Brain pericyte (primary cell): ENCODE measurements around the gene OR51B4.
"Not testable (repeated sequence)": the region's sequence is repeated elsewhere in the genome, so short reads cannot be mapped to it uniquely, and the experiment has no call there.

Source experiments
- DNase-seq: peaks from one replicate; pipeline ENCODE4 v3.0.0-alpha.2; 2012; ENCODE audit warnings: low read depth, low spot score

The OR51B4 gene, protein sequence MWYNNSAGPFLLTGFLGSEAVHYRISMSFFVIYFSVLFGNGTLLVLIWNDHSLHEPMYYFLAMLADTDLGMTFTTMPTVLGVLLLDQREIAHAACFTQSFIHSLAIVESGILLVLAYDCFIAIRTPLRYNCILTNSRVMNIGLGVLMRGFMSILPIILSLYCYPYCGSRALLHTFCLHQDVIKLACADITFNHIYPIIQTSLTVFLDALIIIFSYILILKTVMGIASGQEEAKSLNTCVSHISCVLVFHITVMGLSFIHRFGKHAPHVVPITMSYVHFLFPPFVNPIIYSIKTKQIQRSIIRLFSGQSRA

DNA sequence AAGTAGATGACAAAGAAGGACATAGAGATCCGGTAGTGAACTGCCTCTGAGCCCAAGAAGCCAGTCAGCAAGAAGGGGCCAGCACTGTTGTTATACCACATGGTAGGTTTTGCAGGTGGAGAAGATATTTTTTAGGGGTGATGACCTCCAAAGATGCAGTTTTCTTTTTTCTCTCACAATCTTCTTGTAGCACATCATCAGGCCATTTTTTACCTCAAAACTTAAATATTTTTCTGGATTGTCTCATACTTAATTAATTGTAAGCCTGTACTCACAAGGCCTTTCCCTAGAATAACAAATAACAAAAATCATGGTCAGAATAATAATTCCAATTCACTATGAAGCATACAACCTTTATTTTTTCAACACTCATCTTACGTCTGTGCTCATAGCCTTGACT lies at the start of gene OR51B4:
Gene OR51B4 (minus strand): TSS at position 101 of the 400 bp plus-strand sequence. CDS start 0 bp downstream, at position 101.
- no peak for DNase-seq

DNA sequence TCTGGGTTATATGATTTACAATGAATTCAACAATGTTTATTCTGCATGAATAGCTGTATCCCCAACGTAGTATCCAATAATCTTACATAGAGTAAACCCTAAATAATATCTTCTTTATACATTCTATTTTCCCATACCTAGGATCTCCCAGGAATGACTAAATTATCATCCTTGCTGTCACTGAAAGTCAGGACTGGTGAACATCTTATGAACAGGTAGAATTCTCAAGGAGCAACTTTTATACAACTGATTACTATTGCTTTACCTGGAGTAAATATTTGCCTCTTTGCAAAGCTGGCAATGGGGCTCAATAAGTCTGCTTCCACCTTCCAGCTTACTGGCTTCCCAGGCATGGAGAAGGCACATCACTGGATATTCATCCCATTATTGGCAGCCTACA lies 49.5 kb upstream of the OR51B4 start, which contains the start of gene OR51B6:
Gene OR51B6 (plus strand): TSS at position 301 of the 400 bp plus-strand sequence. CDS start 0 bp downstream, at position 301.
- DNase-seq: no peak

DNA sequence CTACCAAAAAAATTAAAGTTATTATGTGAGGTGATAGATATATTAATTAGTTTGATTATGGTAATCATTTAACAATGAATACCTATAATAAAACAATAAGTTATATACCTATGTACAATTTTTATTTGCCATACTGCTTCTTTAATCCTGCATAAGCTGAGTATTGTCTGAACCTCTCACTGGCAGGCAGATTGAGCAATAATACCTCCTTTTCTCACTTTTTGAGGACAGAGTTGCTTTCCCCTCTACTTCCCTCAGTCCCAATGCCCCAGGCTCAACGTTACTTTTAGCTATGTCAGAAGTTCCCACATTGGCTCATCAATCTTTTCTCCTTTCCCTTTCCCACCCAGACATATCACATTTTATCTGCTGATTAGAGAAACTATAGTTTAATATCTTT lies 47.8 kb upstream of the OR51B4 start:
- DNase-seq: no peak

DNA sequence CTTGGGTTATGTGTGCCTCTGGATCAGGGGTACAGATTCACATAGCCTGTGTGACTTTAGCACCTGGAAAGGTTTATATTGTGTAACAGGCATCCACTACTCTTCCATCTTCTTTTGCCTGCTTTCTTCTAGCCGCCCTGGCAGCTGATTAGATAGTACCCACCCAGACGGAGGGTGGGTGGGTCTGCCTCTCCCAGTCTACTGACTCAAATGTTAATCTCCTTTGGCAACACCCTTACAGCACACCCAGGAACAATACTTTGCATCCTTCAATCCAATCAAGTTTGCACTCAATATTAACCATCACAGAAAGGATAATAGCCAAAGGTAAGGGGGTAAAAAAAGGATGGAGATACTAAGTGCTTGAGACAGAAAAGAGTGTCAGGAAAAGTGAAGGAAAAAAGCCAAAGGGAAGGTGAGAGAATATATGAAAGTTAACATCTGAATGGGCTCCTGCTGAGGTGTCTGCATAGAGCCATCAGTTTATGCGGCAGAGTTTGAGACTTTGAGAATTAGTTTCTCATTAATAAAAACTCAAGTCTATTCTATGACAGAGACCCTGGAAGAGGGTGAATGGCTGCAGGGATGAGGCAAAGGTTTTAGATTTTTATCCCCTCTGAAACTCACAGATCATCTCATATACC lies 46.9 kb upstream of the OR51B4 start:
- no peak for DNase-seq

DNA sequence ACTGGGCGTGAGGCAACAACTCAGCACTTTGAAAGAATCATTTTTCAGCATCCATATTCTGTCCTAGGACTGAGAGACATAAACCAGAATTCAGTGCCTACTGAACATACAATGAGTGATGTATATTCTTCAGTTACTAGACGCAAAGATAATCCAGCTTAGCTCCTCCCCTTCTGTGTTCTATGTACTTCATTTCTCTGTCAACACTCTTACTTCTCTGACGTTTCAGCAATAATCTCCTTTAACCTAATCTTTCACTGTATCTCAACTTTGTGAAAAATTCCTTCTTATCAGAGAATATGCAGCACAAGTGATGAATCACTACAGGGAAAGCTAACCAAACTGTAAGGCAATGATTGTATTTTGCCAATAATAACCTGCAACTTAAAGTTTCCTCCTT lies 44.1 kb upstream of the OR51B4 start:
- no peak for DNase-seq

DNA sequence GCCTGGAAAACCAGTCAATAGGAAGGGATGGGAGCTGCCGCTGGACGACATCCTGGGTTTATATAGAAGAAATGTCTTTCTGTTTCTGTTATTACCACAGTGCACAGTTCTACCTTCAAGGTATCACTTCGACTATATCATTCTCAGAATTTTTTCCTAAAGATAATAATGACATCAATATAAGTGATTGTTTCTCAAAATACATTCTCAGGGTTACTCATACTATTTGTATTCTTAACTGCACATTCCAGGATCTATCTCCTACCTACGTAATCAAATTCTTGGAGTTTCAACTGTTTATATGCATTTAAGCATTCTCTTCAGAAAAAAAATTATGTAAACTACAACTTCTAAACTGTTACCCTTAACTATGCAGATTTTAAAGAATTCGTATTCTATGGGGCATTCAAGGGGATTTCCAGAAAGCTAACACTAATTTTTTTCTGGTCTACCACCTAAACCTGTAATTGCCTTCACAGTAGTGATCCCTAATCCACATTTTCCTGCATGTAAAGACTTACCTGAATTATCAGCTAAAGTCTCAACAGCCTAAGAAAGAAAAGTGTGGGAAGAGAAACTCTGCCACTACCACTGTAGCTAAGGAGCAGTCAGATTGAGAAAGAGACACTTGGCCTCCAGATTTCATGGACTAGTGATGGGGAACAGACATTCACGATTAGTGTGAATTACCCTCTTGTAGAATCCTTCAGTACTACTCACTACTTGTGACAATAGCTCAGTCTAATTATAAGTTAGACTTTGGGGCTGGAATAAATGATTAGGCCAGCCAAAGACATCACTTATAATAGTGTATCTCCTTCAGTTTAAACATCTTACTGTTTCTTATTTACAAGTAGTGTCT lies 42.0 kb upstream of the OR51B4 start, which contains the start of gene OR51B5:
Gene OR51B5 (minus strand): TSS at position 51 of the 862 bp plus-strand sequence. CDS start 0 bp downstream, at position 51.
- no peak for DNase-seq

DNA sequence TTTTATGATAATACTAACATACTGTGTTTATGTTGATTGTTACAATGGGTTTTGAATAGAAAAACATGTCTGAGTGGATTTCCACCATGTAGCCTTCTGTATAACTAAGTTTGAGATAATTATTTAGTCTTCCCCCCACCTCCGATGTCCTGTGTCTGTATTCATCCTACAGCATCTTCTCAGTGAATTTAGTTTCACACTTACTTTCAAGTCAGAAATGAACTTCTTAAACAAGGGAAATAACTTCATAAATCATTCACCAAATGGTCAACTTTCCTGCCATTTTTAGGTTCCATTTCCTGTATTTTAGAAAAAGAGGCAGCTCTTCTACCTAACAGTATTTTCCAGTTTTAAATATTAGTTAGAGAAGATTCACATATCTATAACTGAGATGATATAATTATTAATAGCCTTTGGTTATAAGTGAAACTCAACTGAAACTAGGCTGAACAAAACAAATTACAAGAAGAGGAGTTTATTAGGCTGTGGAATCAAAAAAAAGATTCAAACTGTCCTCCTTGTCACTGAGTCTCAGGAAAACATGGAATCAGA lies 38.1 kb upstream of the OR51B4 start:
- DNase-seq: no peak

DNA sequence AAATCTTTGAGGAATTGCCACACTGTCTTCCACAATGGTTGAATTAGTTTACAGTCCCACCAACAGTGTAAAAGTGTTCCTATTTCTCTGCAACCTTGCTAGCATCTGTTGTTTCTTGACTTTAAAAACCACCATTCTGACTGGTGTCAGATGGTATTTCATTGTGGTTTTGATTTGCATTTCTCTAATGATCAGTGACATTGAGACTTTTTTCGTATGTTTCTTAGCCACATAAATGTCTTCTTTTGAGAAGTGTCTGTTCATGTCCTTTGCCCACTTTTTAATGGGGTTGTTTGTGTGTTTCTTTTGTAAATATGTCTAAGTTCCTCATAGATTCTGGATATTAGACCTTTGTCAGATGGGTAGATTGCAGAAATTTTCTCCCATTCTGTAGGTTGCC lies 35.5 kb upstream of the OR51B4 start:
- not testable (repeated sequence) for DNase-seq

DNA sequence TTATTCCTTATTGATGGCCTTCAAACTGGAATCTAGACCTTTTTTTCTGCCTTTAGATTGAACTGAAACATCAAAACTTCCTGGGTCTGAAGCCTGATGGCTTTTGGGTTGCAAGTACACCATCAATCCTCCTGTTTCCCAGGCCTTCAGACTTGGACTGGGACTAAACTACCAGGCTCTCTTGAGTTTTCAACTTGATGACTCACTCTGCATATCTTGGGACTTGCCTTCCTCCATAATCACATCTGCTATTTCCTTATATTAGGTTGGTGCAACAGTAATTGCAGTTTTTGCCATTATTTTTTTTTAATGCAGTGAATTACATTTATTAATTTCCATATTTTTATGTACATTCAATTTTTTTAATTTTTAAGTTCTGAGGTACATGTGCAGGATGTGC lies 34.6 kb upstream of the OR51B4 start:
- DNase-seq: no peak

DNA sequence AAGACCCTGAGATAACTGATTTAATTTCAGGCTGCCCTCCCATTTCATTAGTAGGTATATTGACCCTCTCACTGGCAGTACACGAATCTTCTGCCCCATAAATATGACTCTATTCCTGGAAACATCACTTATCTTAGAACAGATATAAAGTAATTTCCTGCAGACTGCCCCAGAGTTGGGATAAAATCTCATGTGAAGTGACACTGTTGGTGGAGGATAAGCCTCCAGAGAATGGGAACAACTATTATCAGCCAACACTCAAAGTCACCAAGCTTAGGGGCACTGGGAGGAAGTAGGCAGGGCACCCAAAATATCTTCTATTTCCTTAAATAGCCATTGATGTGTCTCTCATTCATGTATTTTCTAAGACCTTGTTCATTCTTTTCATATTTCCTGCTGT lies 33.4 kb upstream of the OR51B4 start:
- DNase-seq: no peak

DNA sequence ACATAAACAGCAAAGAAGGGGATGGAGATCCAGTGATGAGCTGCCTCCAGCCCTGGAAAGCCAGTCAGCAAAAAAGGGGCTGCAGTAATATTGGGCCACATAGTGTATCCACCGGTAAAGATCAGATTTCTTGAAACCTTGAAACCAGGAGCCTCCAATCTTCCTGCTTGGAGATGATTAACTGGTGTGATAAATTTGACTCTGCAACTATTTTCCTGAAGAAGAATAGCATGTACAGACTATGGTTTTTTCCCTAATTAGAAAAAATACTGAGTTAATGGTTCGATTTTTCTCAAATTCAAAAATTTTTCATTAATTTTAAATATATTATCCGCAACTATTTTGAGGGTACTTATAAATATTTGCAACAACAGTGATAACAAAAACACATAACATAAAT lies 22.5 kb upstream of the OR51B4 start, which contains the start of gene OR51B2:
Gene OR51B2 (minus strand): TSS at position 101 of the 400 bp plus-strand sequence. CDS start 0 bp downstream, at position 101.
- no peak for DNase-seq

DNA sequence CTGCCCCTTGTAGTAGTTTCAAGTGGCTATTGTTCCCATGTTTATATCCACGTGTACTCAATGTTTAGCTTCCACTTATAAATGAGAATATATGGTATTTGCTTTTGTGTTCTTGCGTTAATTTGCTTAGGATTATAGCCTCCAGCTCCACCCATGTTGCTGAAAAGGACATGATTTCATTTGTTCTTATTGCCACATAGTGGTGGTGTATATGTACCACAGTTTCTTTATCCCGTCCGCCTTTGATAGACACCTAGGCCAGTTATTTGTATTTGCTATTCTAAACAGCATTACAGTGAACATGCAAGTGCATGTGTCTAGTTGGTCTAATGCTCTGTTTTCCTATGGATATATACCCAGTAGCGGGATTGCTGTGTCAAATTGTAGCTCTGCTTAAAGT lies 15.5 kb upstream of the OR51B4 start:
- no peak for DNase-seq

DNA sequence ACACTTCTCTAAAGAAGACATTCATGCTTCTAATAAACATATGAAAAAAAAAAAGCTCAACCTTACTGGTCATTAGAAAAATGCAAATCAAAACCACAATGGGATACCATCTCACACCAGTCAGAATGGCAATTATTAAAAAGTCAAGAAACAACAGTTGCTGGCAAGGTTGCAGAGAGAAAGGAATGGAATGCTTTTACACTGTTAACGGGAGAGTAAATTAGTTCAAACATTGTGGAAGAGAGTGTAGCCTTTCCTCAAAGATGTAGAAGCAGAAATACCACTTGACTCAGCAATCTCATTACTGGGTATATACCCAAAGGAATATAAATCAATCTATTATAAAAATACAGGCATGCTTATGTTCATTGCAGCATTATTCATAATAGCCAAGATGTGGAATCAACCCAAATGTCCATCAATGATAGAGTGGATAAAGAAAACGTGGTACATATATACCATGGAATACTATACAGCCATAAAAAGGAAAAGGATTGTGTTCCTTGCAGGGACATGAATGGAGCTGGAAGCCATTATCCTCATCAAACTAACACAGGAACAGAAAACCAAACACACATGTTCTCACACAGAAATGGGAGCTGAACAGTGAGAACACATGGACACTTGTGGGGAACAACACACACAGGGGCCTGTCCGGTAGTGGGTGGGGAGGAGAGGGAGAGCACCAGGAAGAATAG lies 11.7 kb upstream of the OR51B4 start:
- not testable (repeated sequence) for DNase-seq

DNA sequence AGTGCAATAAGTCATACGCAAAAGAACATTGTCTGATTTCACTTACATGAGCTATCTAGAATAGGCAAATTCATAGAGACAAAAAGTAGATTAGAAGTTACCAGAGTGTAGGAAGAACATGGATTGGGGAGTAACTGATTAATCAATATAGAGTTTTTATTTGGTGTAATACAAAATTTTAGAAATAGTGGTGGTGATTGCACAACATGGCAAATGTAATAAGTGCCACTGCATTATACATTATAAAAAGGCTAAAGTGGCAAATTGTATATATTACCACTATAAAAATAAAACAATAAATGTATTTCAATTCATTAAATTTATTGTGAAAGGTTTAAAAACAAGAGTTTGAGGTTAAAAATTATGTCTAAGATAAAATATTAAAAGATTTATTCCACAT lies 8.7 kb upstream of the OR51B4 start:
- DNase-seq: no peak

DNA sequence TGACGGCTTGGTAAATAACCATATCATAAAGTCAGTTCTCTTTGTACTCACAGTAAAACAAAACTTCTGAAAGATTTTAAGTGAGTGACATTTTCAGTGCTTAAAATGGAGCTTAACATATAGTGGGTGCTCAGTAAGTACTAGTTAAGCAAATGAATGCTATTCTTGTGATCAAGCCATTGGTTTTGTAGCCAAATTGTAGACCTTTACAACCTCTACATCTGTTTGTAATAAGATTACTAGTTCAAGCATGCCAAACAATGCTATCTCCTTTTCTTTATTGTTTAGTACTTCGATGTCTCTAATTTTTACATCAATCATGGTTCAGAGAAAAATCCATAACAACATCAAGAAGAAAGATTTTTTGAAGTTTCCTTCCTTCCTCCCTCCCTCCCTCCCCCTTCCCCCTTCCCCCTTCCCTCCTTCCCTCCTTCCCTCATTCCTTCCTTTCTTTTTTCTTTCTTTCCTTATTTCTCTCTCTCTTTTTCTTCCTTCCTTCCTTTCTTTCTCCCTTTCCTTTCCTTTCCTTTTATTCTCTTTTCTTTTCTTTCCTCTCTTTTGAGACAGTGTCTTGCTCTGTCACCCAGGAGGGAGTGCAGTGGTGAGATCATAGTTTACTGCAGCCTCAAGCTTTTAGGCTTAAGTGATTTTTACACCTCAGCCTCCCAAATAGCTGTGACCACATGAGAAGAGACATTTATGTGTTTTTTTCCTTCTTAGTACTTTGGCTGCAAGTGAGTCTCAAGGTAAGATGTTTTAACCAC lies 5.7 kb upstream of the OR51B4 start:
- no peak for DNase-seq

DNA sequence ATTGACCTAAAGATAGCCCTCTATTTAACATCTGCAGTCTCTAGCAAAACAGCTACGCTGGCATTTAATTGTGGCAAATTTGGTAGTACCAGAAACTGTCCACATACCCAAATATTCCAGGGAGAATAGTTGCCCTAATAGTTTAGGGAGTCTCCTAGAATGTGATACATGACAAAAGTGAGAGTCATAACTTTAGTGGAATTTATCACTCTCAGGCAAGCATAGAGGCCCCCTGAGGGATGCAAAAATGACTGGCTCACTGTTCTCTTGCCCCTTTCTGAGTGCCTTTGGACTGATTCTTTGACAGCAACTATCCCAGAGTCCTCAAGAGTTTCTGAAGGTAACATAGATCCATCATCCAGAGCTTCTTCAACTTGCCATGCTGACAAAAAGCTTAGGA lies 2.3 kb upstream of the OR51B4 start:
- no peak for DNase-seq

DNA sequence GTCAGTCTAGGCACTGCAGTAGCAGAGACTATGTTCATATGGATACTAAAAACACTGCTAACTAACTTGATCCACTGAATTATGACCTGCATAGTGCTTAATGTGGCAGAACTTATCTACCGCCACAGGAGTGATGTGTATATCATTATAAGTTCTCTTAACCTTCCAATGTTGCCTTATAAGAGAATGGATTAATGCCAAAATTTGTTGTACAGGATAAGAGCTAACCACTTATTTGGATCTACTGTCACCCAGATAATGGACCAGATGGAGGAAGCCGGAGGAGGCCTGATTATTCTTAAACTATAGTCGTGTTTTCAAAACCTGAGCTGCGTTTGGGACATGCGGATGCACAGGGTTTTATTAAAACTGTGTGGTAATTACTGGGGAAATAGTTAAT lies 1.9 kb upstream of the OR51B4 start:
- no peak for DNase-seq

DNA sequence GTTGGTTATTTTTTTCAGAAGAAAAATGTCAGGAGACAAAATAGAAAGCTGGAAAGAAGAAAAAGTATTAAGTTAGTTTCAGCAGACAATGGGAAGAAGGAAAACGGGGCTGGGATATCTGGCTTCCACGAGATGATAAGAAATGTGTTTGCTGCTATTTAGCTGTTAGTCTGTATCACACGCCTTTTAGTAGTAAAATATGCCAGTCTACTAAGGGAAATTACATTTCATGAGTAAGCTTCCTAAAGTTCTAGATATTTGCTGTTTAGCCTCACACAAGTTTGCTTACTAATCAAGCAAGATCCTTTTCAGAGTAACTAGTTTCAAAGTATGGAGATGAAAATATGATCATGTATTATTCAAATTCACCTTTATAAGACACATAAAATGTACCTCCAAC lies 1.5 kb downstream of the OR51B4 start:
- no peak for DNase-seq

DNA sequence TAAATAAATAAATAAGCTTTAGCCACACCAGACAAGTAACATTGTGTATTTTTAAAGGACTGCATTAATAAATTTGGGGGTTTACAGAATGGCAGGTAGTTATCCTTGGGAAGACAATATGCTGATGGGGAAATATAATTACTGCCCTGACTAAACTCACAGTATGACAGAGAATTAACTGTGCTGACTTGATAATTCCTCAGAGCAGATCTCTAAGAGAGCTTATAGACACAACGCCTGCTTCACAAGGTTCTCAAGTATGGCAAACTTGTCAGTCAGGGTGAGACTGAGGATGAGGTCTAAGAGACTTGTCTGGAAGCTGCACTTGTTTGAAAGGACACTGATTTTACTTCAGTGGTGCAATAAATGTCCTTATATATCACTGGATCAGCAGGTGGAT lies 3.3 kb downstream of the OR51B4 start:
- DNase-seq: no peak

DNA sequence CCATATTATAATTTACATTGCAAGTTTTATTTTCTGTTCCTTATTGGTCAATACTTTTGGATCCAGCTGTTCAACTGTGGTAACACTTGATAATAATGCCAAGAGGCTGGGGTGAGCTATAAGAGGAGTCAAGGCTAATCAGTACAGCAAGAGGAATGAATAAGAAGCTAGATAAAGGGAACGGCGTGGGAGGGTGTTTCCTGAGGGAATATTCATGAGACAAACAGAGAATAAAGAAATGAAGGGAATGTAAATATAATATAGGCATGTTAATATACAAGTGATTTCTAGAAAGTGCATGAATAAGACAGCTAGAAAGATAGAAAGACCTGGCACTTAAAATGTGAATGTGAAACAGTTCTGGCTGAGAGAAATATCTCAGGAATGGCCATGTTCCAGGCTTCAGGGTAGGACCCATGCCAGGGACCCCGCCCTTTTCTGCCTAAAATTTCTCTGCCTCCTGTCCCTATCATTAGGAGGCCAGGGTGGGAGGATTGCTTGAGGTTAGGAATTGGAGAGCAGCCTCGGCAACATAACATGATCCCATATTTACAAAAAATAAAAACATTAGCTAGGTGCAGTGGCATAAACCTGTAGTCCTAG lies 3.9 kb downstream of the OR51B4 start:
- no peak for DNase-seq
